Ramos (cell line): ENCODE results near the gene GYPB.
"Not testable (repeated sequence)": the region's sequence is repeated elsewhere in the genome, so short reads cannot be mapped to it uniquely, and the experiment has no call there.

Experiments used
- in situ Hi-C: fragments of 300-500 bp; cut with MboI; formaldehyde crosslinking; loops from one replicate; pipeline ENCODE4 v1.14.3; 2022; ENCODE audit warnings: low sequenced_read_pairs; ENCODE audit not compliant: unreplicated experiment

Gene GYPB

DNA sequence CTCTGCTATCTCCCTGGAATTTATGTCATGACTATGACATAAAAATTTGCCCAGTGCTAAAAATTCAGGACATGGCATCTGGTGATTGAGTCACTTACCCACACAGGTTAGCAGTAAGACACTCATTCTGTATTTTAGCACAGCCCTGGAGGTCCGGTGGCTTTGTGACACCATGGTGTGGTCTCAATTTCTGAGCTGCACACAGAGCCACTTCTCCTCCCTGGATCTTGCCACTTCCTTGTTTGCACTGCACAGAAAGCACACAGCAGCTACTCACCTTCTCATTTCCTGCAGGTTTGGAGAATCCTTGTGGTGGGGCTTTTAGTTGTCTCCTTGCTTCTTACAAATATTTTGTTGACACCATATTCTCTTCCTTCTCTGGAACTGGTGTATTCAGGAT lies 69.0 kb downstream of the GYPB start:
- in situ Hi-C loops: not testable (repeated sequence)

DNA sequence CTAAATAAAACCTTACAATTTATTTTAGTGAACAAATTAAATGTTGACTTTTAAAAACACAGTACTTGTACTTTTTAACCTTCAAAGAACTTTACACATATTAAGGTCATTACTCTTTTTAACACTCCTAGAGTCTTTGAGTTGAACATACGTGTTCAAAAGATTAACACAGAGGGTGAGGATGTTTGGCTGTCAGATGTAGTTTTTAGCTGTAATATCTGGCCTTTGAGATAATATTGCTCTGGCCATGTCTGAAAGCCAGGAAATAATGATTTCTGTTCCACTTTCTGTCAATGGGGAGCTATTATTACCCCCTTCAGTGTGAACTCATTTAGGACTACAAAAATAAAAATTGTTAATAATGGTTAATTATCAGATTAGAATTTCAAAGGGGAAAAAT lies 71.7 kb downstream of the GYPB start:
- in situ Hi-C loops: not testable (repeated sequence)
